WI38 (cell line): ENCODE results near the gene RPS27A.
A peak's percentile ranks its signal among the peaks of the same experiment; 100 is the strongest.
"Not testable (repeated sequence)": the region's sequence is repeated elsewhere in the genome, so short reads cannot be mapped to it uniquely, and the experiment has no call there.

Source experiments
- H3K4me3 ChIP-seq: 2 replicates; pipeline ENCODE4 v1.5.1; 2011; ENCODE audit warnings: low read depth, mild to moderate bottlenecking, control low read depth, low read length
- CTCF ChIP-seq: IDR thresholded peaks from 2 replicates; pipeline ENCODE4 v1.5.1; 2012; ENCODE audit warnings: low read depth, mild to moderate bottlenecking, control low read depth, low read length

The RPS27A gene

GRCh38 chr2:55242617-55243016, 10.1 kb downstream of the RPS27A start:
- no peak overlapping the region for H3K4me3 ChIP-seq
- TF ChIP-seq CTCF = no peak

- TF ChIP-seq CTCF = no peak
- no peak overlapping the region for H3K4me3 ChIP-seq
Measured at GRCh38 chr2:55245411-55245810, 12.9 kb downstream of the RPS27A start.

- TF ChIP-seq CTCF = no peak
- H3K4me3 ChIP-seq = no peak overlapping the region
Measured at GRCh38 chr2:55247025-55247424, 14.5 kb downstream of the RPS27A start.

GRCh38 chr2:55252832-55253231, 20.3 kb downstream of the RPS27A start:
- H3K4me3 ChIP-seq = no peak overlapping the region
- TF ChIP-seq CTCF = no peak

GRCh38 chr2:55259586-55259985, 27.1 kb downstream of the RPS27A start:
- H3K4me3 ChIP-seq = not testable (repeated sequence)

GRCh38 chr2:55268288-55268906, 35.9 kb downstream of the RPS27A start:
- peak overlapping the region; percentile 93 for H3K4me3 ChIP-seq
- TF ChIP-seq CTCF = no peak

GRCh38 chr2:55268907-55269644, 36.6 kb downstream of the RPS27A start, which contains the start of gene MTIF2:
Gene MTIF2, minus strand, starts transcription at chr2:55269231. Its CDS starts 5,373 bp downstream, at chr2:55263858.
- no peak for TF ChIP-seq CTCF
- peak within 1 kb of the TSS; percentile 93 for H3K4me3 ChIP-seq

GRCh38 chr2:55269645-55269990, 37.1 kb downstream of the RPS27A start:
- TF ChIP-seq CTCF = no peak
- peak overlapping the region; percentile 93 for H3K4me3 ChIP-seq

GRCh38 chr2:55274346-55274745, 41.9 kb downstream of the RPS27A start:
- H3K4me3 ChIP-seq = not testable (repeated sequence)
